A673 (cell line): ENCODE results near the gene CCDC137.

ENCODE experiments used
- CTCF ChIP-seq: fragments of 300-800, 200-600 bp; sonication (generic); conservative IDR thresholded peaks from 2 replicates; pipeline ENCODE4 v1.5.1; 2017; ENCODE audit warnings: low read depth, mild to moderate bottlenecking, antibody characterized with exemption, low read length, moderate library complexity, mixed read lengths
- EZH2 ChIP-seq: fragments of 200-600 bp; sonication (generic); IDR thresholded peaks from 2 replicates; pipeline ENCODE4 v1.6.1; 2017; ENCODE audit warnings: borderline replicate concordance, low read depth, mild to moderate bottlenecking, mixed read lengths, antibody characterized with exemption, low read length; ENCODE audit not compliant: poor library complexity, severe bottlenecking

DNA sequence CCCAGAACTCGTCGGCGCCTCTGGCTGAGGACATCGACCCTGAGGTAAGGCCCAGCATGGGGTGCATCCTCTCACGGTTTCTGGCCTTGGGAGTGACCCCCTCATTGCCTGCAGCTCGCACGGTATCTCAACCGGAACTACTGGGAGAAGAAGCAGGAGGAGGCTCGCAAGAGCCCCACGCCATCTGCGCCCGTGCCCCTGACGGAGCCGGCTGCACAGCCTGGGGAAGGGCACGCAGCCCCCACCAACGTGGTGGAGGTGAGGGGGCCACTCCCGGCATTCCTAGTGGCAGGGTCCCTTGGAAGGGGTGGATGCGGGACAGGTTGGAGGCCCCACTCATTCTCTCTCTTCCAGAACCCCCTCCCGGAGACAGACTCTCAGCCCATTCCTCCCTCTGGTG lies 28.3 kb downstream of the CCDC137 start:
- no peak for TF ChIP-seq EZH2
- TF ChIP-seq CTCF = no peak
